ENCODE measurements around the gene CACNA1C.

GRCh38 chr12:2126676-2127406 lies 74.1 kb downstream of the CACNA1C start:
- TF ChIP-seq POLR2A (IDR thresholded peaks at IDR 0.05) (no peak), CTCF (IDR thresholded peaks at IDR 0.05) (no peak), EP300 (IDR thresholded peaks at IDR 0.05) (no peak)

Data from tibial nerve (tissue), 4 donors.